H1 (cell line): Measurements from ENCODE around the gene LRBA. TPM values are rescaled to one million over a fixed set of nuclear protein-coding genes. Genes with fewer than 3 reads are reported as not detected.

Experiments used
- CTCF ChIA-PET: fragments of 300-600 bp; sonication (Branson Sonifier 250); formaldehyde crosslinking; loops from one replicate; lab custom pipeline; 2021; ENCODE audit not compliant: partially characterized antibody; lab: Charles Lee
- POLR2A ChIA-PET: fragments of 300-600 bp; sonication (Branson Sonifier 250); formaldehyde crosslinking; loops from one replicate; lab custom pipeline; 2021; ENCODE audit warnings: inconsistent platforms; ENCODE audit not compliant: partially characterized antibody; lab: Charles Lee
- DNase-seq, 2 experiments: peaks; one replicate each; pipeline versions ENCODE4 v3.0.0 to v3.0.0-alpha.2; 2010 to 2022; ENCODE audit warnings: low spot score in 2 of 2, low read depth in 1 of 2, mixed read lengths in 1 of 2
- FAIRE-seq: peaks from 2 replicates; lab custom pipeline; 2011; peaks lifted over from hg19 to GRCh38; lab: Jason Lieb, UNC
- H2AFZ ChIP-seq: 2 replicates; pipeline ENCODE4 v1.8.1; 2012; ENCODE audit warnings: low read length, inconsistent platforms
- H2AK5ac ChIP-seq: 2 replicates; pipeline ENCODE4 v1.6.1; 2013; ENCODE audit warnings: low read depth, low read length
- H2BK120ac ChIP-seq: replicated peaks from 2 replicates; pipeline ENCODE3; 2013; ENCODE audit warnings: low read depth, low read length, inconsistent platforms
- H2BK12ac ChIP-seq: 2 replicates; pipeline ENCODE4 v1.6.1; 2013; ENCODE audit warnings: low read depth, low read length
- H2BK15ac ChIP-seq: 2 replicates; pipeline ENCODE4 v1.6.1; 2013; ENCODE audit warnings: low read length
- H2BK20ac ChIP-seq: 2 replicates; pipeline ENCODE4 v1.6.1; 2013; ENCODE audit warnings: low read length
- H2BK5ac ChIP-seq: 2 replicates; pipeline ENCODE4 v1.6.1; 2013; ENCODE audit warnings: low read depth, low read length
- H3K14ac ChIP-seq: 2 replicates; pipeline ENCODE4 v1.6.1; 2013; ENCODE audit warnings: inconsistent platforms; ENCODE audit not compliant: insufficient read length
- H3K18ac ChIP-seq: 2 replicates; pipeline ENCODE4 v1.6.1; 2013; ENCODE audit warnings: low read length; ENCODE audit errors: extremely low read depth
- H3K23ac ChIP-seq: 2 replicates; pipeline ENCODE4 v1.6.1; 2013; ENCODE audit warnings: inconsistent platforms; ENCODE audit not compliant: insufficient read length
- H3K23me2 ChIP-seq: 2 replicates; pipeline ENCODE4 v1.6.1; 2013; ENCODE audit warnings: low read depth, low read length
- H3K27ac ChIP-seq: 2 replicates; pipeline ENCODE4 v1.6.1; 2011; ENCODE audit warnings: low read depth, low read length, inconsistent platforms
- H3K27me3 ChIP-seq, 4 experiments: replicated peaks in 1 of 4; 1 replicate in 1 of 4; 2 replicates in 3 of 4; pipeline versions ENCODE4 v1.6.1 to v1.8.1; 2011 to 2013; ENCODE audit warnings: low read length in 3 of 4, mild to moderate bottlenecking in 3 of 4, inconsistent platforms in 2 of 4, mixed read lengths in 2 of 4, moderate library complexity in 1 of 4; ENCODE audit not compliant: control insufficient read depth in 3 of 4, insufficient read depth in 3 of 4; ENCODE audit errors: extremely low read depth in 1 of 4
- H3K36me3 ChIP-seq, 4 experiments: 2 replicates each; pipeline versions ENCODE4 v1.6.1 to v1.8.1; 2011 to 2013; ENCODE audit warnings: mild to moderate bottlenecking in 4 of 4, low read length in 3 of 4, moderate library complexity in 2 of 4, control low read depth in 1 of 4, inconsistent platforms in 1 of 4; ENCODE audit not compliant: insufficient read depth in 4 of 4, control insufficient read depth in 2 of 4
- H3K4ac ChIP-seq: replicated peaks from 2 replicates; pipeline ENCODE3; 2013; ENCODE audit warnings: low read length, low read depth, mixed read lengths, inconsistent platforms; ENCODE audit not compliant: insufficient read length
- H3K4me1 ChIP-seq, 4 experiments: replicated peaks in 1 of 4; 1 replicate in 1 of 4; 2 replicates in 3 of 4; pipeline versions ENCODE4 v1.6.1 to v1.8.1; 2011 to 2013; ENCODE audit warnings: low read length in 3 of 4, inconsistent platforms in 2 of 4, mixed read lengths in 1 of 4; ENCODE audit not compliant: insufficient read depth in 4 of 4, control insufficient read depth in 3 of 4
- H3K4me2 ChIP-seq, 2 experiments: 2 replicates each; pipeline versions ENCODE4 v1.6.1 to v1.8.1; 2011 to 2013; ENCODE audit warnings: low read depth in 2 of 2, low read length in 2 of 2, control low read depth in 1 of 2, inconsistent platforms in 1 of 2, mild to moderate bottlenecking in 1 of 2; ENCODE audit not compliant: insufficient read depth in 1 of 2
- H3K4me3 ChIP-seq, 4 experiments: fragments of 200-600, 300-600 bp in 1 of 4; sonication (generic), shearing (Covaris generic), sonication (Bioruptor Twin) in 1 of 4; 2 replicates each; pipeline versions ENCODE4 v1.5.1 to v1.8.1; 2011 to 2016; ENCODE audit warnings: low read length in 4 of 4, low read depth in 3 of 4, control low read depth in 2 of 4, inconsistent platforms in 2 of 4, mild to moderate bottlenecking in 2 of 4, mixed read lengths in 1 of 4, moderate library complexity in 1 of 4; ENCODE audit not compliant: insufficient read depth in 2 of 4; ENCODE audit errors: extremely low read depth in 1 of 4
- H3K56ac ChIP-seq: replicated peaks from 2 replicates; pipeline ENCODE3; 2013; ENCODE audit warnings: low read depth, mild to moderate bottlenecking, mixed read lengths, low read length, inconsistent platforms; ENCODE audit not compliant: insufficient read length
- H3K79me1 ChIP-seq: 2 replicates; pipeline ENCODE4 v1.6.1; 2013; ENCODE audit warnings: low read depth, low read length, control low read depth
- H3K79me2 ChIP-seq, 2 experiments: 2 replicates each; pipeline versions ENCODE4 v1.6.1 to v1.8.1; 2012 to 2013; ENCODE audit warnings: low read length in 2 of 2, mild to moderate bottlenecking in 2 of 2, inconsistent platforms in 1 of 2; ENCODE audit not compliant: insufficient read depth in 2 of 2, control insufficient read depth in 1 of 2
- H3K9ac ChIP-seq, 4 experiments: replicated peaks in 1 of 4; 1 replicate in 1 of 4; 2 replicates in 3 of 4; pipeline versions ENCODE4 v1.6.1 to v1.8.1; 2011 to 2013; ENCODE audit warnings: low read depth in 3 of 4, low read length in 3 of 4, control low read depth in 2 of 4, mild to moderate bottlenecking in 2 of 4, moderate library complexity in 2 of 4, inconsistent platforms in 1 of 4; ENCODE audit errors: extremely low read depth in 1 of 4
- H3K9me3 ChIP-seq, 2 experiments: 2 replicates each; pipeline versions ENCODE4 v1.6.1 to v1.8.1; 2012 to 2013; ENCODE audit warnings: mild to moderate bottlenecking in 2 of 2, moderate library complexity in 2 of 2, control low read depth in 1 of 2, inconsistent platforms in 1 of 2, low read depth in 1 of 2, low read length in 1 of 2, mixed read lengths in 1 of 2; ENCODE audit not compliant: insufficient read depth in 2 of 2
- H4K20me1 ChIP-seq, 2 experiments: replicated peaks in 1 of 2; 2 replicates each; pipeline versions ENCODE3 to v1.8.1; 2011 to 2013; ENCODE audit warnings: inconsistent platforms in 2 of 2, low read length in 2 of 2, mild to moderate bottlenecking in 1 of 2; ENCODE audit not compliant: insufficient read depth in 2 of 2, control insufficient read depth in 1 of 2
- H4K5ac ChIP-seq: 2 replicates; pipeline ENCODE4 v1.6.1; 2013; ENCODE audit warnings: low read length, low read depth, mixed read lengths, inconsistent platforms; ENCODE audit not compliant: insufficient read length
- H4K8ac ChIP-seq: 2 replicates; pipeline ENCODE4 v1.8.0; 2013; ENCODE audit warnings: mild to moderate bottlenecking, moderate library complexity, low read length, inconsistent platforms; ENCODE audit not compliant: insufficient read depth; ENCODE audit errors: extremely low read depth
- H4K91ac ChIP-seq: replicated peaks from 2 replicates; pipeline ENCODE3; 2013; ENCODE audit warnings: low read length, mixed read lengths, inconsistent platforms; ENCODE audit not compliant: insufficient read length
- CREB1 ChIP-seq: IDR thresholded peaks from 2 replicates; pipeline ENCODE4 v1.6.1; 2012; ENCODE audit warnings: inconsistent platforms
- CTCF ChIP-seq, 3 experiments: IDR thresholded peaks; 1 replicate in 2 of 3; 2 replicates in 1 of 3; pipeline versions ENCODE4 v1.5.1 to v1.6.1; 2011; ENCODE audit warnings: low read length in 3 of 3, mild to moderate bottlenecking in 3 of 3, inconsistent platforms in 2 of 3, low read depth in 1 of 3, moderate library complexity in 1 of 3; ENCODE audit not compliant: insufficient read depth in 1 of 3; ENCODE audit errors: control extremely low read depth in 1 of 3
- RAD21 ChIP-seq, 2 experiments: IDR thresholded peaks in 1 of 2; conservative IDR thresholded peaks in 1 of 2; 2 replicates each; pipeline ENCODE4 v1.6.1; 2011; ENCODE audit warnings: low read depth in 2 of 2, low read length in 2 of 2, improper control_type of control experiment in 1 of 2, inconsistent platforms in 1 of 2, mild to moderate bottlenecking in 1 of 2, moderate library complexity in 1 of 2
- TEAD4 ChIP-seq: IDR thresholded peaks from 2 replicates; pipeline ENCODE4 v1.6.1; 2012; ENCODE audit warnings: low read depth, low read length, inconsistent platforms, mixed read lengths
- WGBS, 2 experiments: shearing (Covaris generic) in 1 of 2; methylation state at CpG; one replicate each; pipeline versions ENCODE4 v1.1.6 to v1.1.7; 2013 to 2015; ENCODE audit warnings: low lambda C conversion rate in 2 of 2, mixed read lengths in 2 of 2, inconsistent platforms in 1 of 2, low coverage in 1 of 2, missing lambda C conversion rate in 1 of 2; ENCODE audit not compliant: insufficient replicate concordance in 2 of 2, insufficient coverage in 1 of 2, insufficient read length in 1 of 2; ENCODE audit errors: extremely low coverage in 1 of 2, missing lambda C conversion rate in 1 of 2; 5-methylcytosine and 5-hydroxymethylcytosine counted together
- polyA plus RNA-seq, 7 experiments: library from polyadenylated mRNA; depleted of rRNA in 3 of 7; stranded (reverse) in 5 of 7; unstranded in 2 of 7; fragments of >200 nt in 5 of 7; fragments of 200-250 nt in 2 of 7; gene quantifications; 1 replicate in 5 of 7; 2 replicates in 1 of 7; 4 replicates in 1 of 7; pipeline versions ENCODE4 v1.2.1 to v1.2.3, GENCODE V29; 2011 to 2013; ENCODE audit warnings: missing spikeins in 2 of 7, mixed read lengths in 2 of 7
- total RNA-seq: library from RNA; stranded (reverse); fragmentation: NEBNext Ultra II Directional; extraction: Animal tissue kit (Norgen Biotek cat#: 25700); gene quantifications from 2 replicates; pipeline ENCODE4 v1.2.1, GENCODE V29; 2021

The LRBA gene
- total and polyA plus RNA-seq, 2 of the 8 experiments (the other 6 are each of a cell fraction or from before 2014, with no cell fraction given) = 54.6 to 83.2 TPM

GRCh38 chr4:150960818-150961217 lies 54.3 kb downstream of the LRBA start:
- Histone ChIP-seq H3K4me1 (no peaks in the 10 kb centered on the region), H4K20me1 (no peaks in the 10 kb centered on the region), H3K79me2 (peaks cover 0 to 73% of the 10 kb centered on the region in 2 experiments; a peak in 3 of 4 replicates), H2BK120ac (no peak overlapping the region), H4K5ac (no peak overlapping the region), H2BK12ac (no peak overlapping the region), H4K8ac (no peak overlapping the region), H3K27me3 (no peaks in the 10 kb centered on the region), H4K91ac (no peak overlapping the region), H3K4me2 (no peak overlapping the region), H3K23ac (no peak overlapping the region), H2BK15ac (no peak overlapping the region), H3K9ac (no peak overlapping the region), H3K14ac (no peak overlapping the region), H2BK20ac (no peak overlapping the region), H3K4me3 (no peak overlapping the region), H3K9me3 (peaks cover 35 to 40% of the 10 kb centered on the region in 2 experiments), H2AK5ac (no peak overlapping the region), H2BK5ac (no peak overlapping the region), H3K4ac (no peak overlapping the region), H2AFZ (no peak overlapping the region), H3K27ac (no peak overlapping the region), H3K79me1 (no peaks in the 10 kb centered on the region; the same call in 1 of the 2 replicates), H3K36me3 (peaks cover 0 to 21% (median 2%) of the 10 kb centered on the region in 4 experiments; a peak in 3 of 8 replicates), H3K56ac (no peak overlapping the region), H3K23me2 (no peaks in the 10 kb centered on the region), H3K18ac (no peak overlapping the region)
- 70% methylated on average over 2 of the region's 2 CpGs; no CpG with 5 or more reads in 1 of the 2 experiments for WGBS, 2 experiments
- FAIRE-seq = no peak
- DNase-seq = peak; percentile 57 to 71
- TF ChIP-seq CTCF (IDR thresholded peaks at IDR 0.05; ENCODE audit: control extremely low read depth in 1 of 3, insufficient read depth in 1 of 3, low read depth in 1 of 3, low read length in 3 of 3) (peak; percentile 56 to 84 (median 81)), TEAD4 (0 out of 2 replicates have a peak, but pooled peaks have one; percentile 19), CREB1 (no peak), RAD21 (IDR thresholded peaks at IDR 0.05 in 1 of 2, conservative IDR thresholded peaks at IDR 0.05 in 1 of 2; ENCODE audit: low read depth in 2 of 2, low read length in 2 of 2) (peak; percentile 41 to 57)
- CTCF ChIA-PET = interaction anchor here (0.7 to 4.1 kb wide), 26 partner anchors 10 to 369 kb away, joined by 3 to 35 read pairs (median 4); partner anchors contain the start of gene LRBA
- POLR2A ChIA-PET = interaction anchor here (1.2 to 1.5 kb wide), 2 partner anchors 54 to 55 kb away, joined by 3 read pairs; no protein-coding TSS in a partner anchor
